ENCODE results near the gene SPNS2.

- no peak for TF ChIP-seq REST (IDR thresholded peaks at IDR 0.05; ENCODE audit: unreplicated experiment)
- TF ChIP-seq CTCF (conservative IDR thresholded peaks at IDR 0.05; ENCODE audit: low read depth in 2 of 2), result no peak
- no peak for TF ChIP-seq EZH2phosphoT487 (IDR thresholded peaks at IDR 0.05; ENCODE audit: unreplicated experiment)
- TF ChIP-seq POLR2AphosphoS5 (IDR thresholded peaks at IDR 0.05; ENCODE audit: low read depth), result no peak
- TF ChIP-seq NANOG (IDR thresholded peaks at IDR 0.05; ENCODE audit: borderline replicate concordance), result no peak
- TF ChIP-seq EZH2 (IDR thresholded peaks at IDR 0.05; ENCODE audit: low read depth, unreplicated experiment), result no peak
Measured at GRCh38 chr17:4487296-4487695, 11.4 kb upstream of the SPNS2 start.

All from GM23338 (cell line).